ENCODE data around the gene TMEM132A. TPM values are rescaled to one million over a fixed set of nuclear protein-coding genes. Genes with fewer than 3 reads are reported as not detected.

TMEM132A gene
- total RNA-seq, 8 experiments from 2014 or later = 16.4 to 180 (median 81.4) TPM

GRCh38 chr11:60910281-60910687, 14.0 kb upstream of the TMEM132A start:
- no peak overlapping the region for H3K27ac ChIP-seq
- H3K4me1 ChIP-seq (replicated peaks in 1 of 2) = peaks cover 9 to 12% of the 10 kb centered on the region in 2 donors
- in situ Hi-C loops (cut with MboI; ENCODE audit: low pct_unique_long_range_greater_than_20kb in 2 of 9, low sequenced_read_pairs in 9 of 9, unreplicated experiment in 9 of 9) = loop anchor here in 2 of 9 experiments (10.0 kb wide), 1 partner anchor 215 kb away; no protein-coding TSS in a partner anchor
- ATAC-seq (replicated peaks in 6 of 8) = no peak
- WGBS, 10 experiments = 0 to 100% (median 70%) methylated on average over 1 to 3 of the region's 3 CpGs; no CpG with 5 or more reads in 4 of the 10 experiments
- no peak overlapping the region for H3K4me3 ChIP-seq

GRCh38 chr11:60910711-60911380, 13.4 kb upstream of the TMEM132A start:
- no peak for ATAC-seq (replicated peaks in 6 of 8)
- WGBS, 10 experiments = 32 to 100% (median 62%) methylated on average over 1 to 5 of the region's 5 CpGs; no CpG with 5 or more reads in 1 of the 10 experiments
- Histone ChIP-seq H3K4me3 (no peak overlapping the region), H3K27ac (no peak overlapping the region), H3K4me1 (replicated peaks in 1 of 2) (peaks cover 14 to 15% of the 10 kb centered on the region in 2 donors)
- in situ Hi-C loops (cut with MboI; ENCODE audit: low pct_unique_long_range_greater_than_20kb in 2 of 9, low sequenced_read_pairs in 9 of 9, unreplicated experiment in 9 of 9) = loop anchor here in 2 of 9 experiments (10.0 kb wide), 1 partner anchor 214 kb away; no protein-coding TSS in a partner anchor

DNA sequence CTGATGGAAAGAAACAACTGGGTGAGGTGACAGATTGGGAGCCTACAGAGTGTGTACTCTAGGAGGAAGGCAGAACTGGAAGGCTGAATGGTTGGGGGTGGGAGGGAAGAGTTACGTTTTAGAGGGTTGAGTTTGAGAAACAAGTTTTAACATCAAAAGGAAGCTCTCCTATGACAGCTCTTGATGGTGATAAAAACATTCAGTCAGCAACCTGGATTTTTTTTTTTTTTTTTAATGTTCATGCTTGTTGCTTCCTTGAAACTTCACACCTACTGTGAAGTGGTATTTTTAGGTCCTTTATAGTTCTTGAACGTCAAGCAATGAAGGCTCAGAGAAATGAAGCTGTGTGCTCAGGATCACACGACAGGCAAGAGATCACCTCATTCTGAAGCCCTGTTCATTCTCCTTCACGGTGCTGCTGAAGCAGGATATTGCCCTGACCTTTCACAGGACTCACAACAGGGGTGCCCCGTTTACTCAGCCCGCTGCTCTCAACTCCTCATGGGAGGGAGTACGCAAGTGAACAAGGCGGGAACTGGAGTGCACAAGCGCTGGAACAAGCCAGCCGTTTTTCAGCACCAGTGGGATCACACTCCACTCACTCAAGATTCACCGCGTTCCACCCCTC, 11.9 kb upstream of the TMEM132A start:
- Histone ChIP-seq H3K27ac (no peak overlapping the region), H3K4me3 (no peak overlapping the region), H3K4me1 (replicated peaks in 1 of 2) (peaks cover 15% of the 10 kb centered on the region in 2 donors)
- in situ Hi-C loops (cut with MboI; ENCODE audit: low pct_unique_long_range_greater_than_20kb in 2 of 9, low sequenced_read_pairs in 9 of 9, unreplicated experiment in 9 of 9) = loop anchor here in 2 of 9 experiments (10.0 kb wide), 1 partner anchor 212 kb away; no protein-coding TSS in a partner anchor
- no peak for ATAC-seq (replicated peaks in 6 of 8)
- 13 to 84% (median 66%) methylated on average over 1 to 11 of the region's 12 CpGs for WGBS, 10 experiments

GRCh38 chr11:60912851-60913528, 11.3 kb upstream of the TMEM132A start:
- in situ Hi-C loops (cut with MboI; ENCODE audit: low pct_unique_long_range_greater_than_20kb in 2 of 9, low sequenced_read_pairs in 9 of 9, unreplicated experiment in 9 of 9) = loop anchor here in 2 of 9 experiments (10.0 kb wide), 1 partner anchor 212 kb away; no protein-coding TSS in a partner anchor
- Histone ChIP-seq H3K27ac (peak overlapping the region; percentile 94 to 98), H3K4me3 (peak overlapping the region in 4 of 5 donors; percentile 46 to 70 (median 59)), H3K4me1 (replicated peaks in 1 of 2) (peaks cover 15% of the 10 kb centered on the region in 2 donors)
- no peak for ATAC-seq (replicated peaks in 6 of 8)
- WGBS, 10 experiments = 56 to 100% (median 84%) methylated on average over 2 to 14 of the region's 22 CpGs; no CpG with 5 or more reads in 3 of the 10 experiments

GRCh38 chr11:60913793-60914632, 10.2 kb upstream of the TMEM132A start, which contains the start of gene TMEM109:
TSS of gene TMEM109 (plus strand) at chr11:60914158. CDS start at chr11:60919694, 5,536 bp downstream.
- in situ Hi-C loops (cut with MboI; ENCODE audit: low pct_unique_long_range_greater_than_20kb in 2 of 9, low sequenced_read_pairs in 9 of 9, unreplicated experiment in 9 of 9) = loop anchor here in 2 of 9 experiments (10.0 kb wide), 1 partner anchor 211 kb away; no protein-coding TSS in a partner anchor
- H3K4me3 ChIP-seq = peak within 1 kb of the TSS; percentile 46 to 70 (median 62)
- peak within 1 kb of the TSS; percentile 94 to 98 for H3K27ac ChIP-seq
- peaks cover 15% of the 10 kb centered on the region in 2 donors for H3K4me1 ChIP-seq (replicated peaks in 1 of 2)
- WGBS, 10 experiments = 0 to 6% (median 0%) methylated on average over 1 to 21 of the region's 70 CpGs; no CpG with 5 or more reads in 1 of the 10 experiments
- ATAC-seq (replicated peaks in 6 of 8) = peak; percentile 69 to 87 (median 80)

DNA sequence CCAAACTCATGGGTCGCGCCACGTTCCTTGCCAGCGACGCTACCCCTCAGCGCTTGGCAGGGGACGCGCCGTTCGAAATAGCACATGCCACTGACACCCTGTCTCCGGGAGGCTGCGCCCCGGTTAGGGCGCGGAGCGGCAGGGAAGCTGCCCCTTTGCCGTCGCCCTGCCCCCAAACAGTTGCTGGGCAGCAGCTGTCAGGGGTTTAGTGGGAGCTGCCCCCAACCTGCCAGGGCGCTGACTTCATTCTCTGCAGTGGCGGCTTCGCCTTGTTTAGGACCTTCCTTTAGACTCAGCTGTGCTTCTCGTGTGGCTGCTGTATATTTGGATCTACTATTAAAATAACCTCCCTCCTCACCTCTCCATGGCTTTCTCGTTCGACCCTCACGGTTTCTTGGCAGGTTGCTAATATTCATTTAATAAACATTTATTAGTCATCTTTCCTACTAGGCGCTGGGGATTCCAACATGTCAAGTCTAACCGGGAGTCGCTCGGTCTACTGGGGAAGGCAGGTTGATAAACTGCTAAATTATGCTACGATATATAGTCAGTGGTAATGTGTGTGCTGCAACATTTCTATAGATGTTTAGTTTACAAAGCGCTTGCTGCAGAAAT, 9.5 kb upstream of the TMEM132A start:
- in situ Hi-C loops (cut with MboI; ENCODE audit: low pct_unique_long_range_greater_than_20kb in 2 of 9, low sequenced_read_pairs in 9 of 9, unreplicated experiment in 9 of 9) = loop anchor here in 2 of 9 experiments (10.0 kb wide), 1 partner anchor 210 kb away; no protein-coding TSS in a partner anchor
- peak overlapping the region; percentile 46 to 70 (median 62) for H3K4me3 ChIP-seq
- ATAC-seq (replicated peaks in 6 of 8) = peak; percentile 4 to 47 (median 31)
- 0 to 4% (median 0%) methylated on average over 1 to 17 of the region's 31 CpGs; no CpG with 5 or more reads in 4 of the 10 experiments for WGBS, 10 experiments
- H3K4me1 ChIP-seq (replicated peaks in 1 of 2) = peaks cover 15% of the 10 kb centered on the region in 2 donors
- no peak overlapping the region for H3K27ac ChIP-seq

DNA sequence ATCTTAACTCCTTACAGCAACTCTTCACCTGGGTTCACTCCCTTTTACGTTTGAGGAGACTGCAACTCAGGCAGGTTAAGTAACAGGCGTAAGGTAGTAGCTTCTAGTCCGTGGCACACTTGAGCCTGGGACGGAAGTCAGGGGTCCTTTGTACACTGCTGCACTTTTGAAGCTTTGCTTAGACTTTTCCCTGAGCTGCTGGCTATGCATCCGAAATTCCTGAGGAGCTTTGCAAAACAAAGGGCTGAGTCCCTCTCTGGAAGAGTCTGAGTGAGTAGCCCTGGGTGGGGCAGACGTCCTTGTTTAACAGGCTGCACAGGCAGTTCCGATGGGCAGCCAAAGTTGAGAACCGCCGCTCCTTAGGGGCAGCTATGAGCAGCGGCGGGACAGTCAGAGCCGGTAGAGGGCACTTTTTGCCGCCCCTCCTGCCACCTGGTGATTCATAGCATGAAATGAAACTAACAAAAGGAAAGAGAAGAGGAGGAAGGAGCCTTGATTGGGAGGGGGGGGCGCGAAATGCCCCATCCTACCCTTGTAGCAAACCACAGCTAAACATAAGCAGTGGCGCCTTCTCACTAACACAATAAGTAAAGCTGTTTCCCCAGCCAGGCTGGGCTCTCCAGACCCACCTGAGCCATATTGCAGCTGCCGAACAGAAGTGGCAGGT, 8.9 kb upstream of the TMEM132A start:
- Histone ChIP-seq H3K4me1 (replicated peaks in 1 of 2) (peaks cover 15% of the 10 kb centered on the region in 2 donors), H3K4me3 (peak overlapping the region; percentile 46 to 70 (median 62)), H3K27ac (no peak overlapping the region)
- ATAC-seq (replicated peaks in 6 of 8) = peak; percentile 19 to 63 (median 48)
- WGBS, 10 experiments = 0 to 20% (median 7%) methylated on average over 1 to 8 of the region's 17 CpGs; no CpG with 5 or more reads in 2 of the 10 experiments
- in situ Hi-C loops (cut with MboI; ENCODE audit: low pct_unique_long_range_greater_than_20kb in 2 of 9, low sequenced_read_pairs in 9 of 9, unreplicated experiment in 9 of 9) = loop anchor here in 2 of 9 experiments (10.0 kb wide), 1 partner anchor 209 kb away; no protein-coding TSS in a partner anchor

DNA sequence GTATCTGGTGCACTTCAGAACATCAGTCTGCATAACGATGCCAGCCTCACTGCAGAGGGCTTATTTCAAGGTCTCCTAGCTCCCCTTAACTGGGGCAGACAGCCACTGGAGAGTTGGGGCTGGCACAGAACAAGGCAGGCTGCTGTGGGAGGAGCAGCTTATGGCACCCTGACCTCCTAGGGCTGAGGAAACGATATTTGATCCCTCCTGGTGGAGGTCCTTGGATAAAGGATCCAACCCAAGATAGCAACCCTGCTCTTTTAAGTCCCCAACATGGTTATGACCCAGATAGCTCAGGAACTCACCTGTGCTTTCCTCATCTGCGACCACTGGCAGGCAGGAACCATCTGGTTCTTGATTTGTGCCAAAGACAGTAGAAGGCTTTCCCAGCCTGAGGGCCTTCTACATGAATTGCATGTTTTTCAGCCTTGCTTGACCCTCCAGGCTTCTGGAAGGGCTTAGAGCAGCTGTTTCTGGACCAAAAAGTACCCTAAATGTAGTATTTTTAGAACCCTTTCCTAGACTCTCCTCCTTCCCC, 7.5 kb upstream of the TMEM132A start:
- H3K27ac ChIP-seq = no peak overlapping the region
- no peak overlapping the region for H3K4me3 ChIP-seq
- in situ Hi-C loops (cut with MboI; ENCODE audit: low pct_unique_long_range_greater_than_20kb in 2 of 9, low sequenced_read_pairs in 9 of 9, unreplicated experiment in 9 of 9) = loop anchor here in 2 of 9 experiments (10.0 kb wide), 1 partner anchor 208 kb away; no protein-coding TSS in a partner anchor
- peaks cover 15% of the 10 kb centered on the region in 2 donors for H3K4me1 ChIP-seq (replicated peaks in 1 of 2)
- ATAC-seq (replicated peaks in 6 of 8) = no peak
- 78 to 100% (median 86%) methylated on average over 1 to 2 of the region's 3 CpGs; no CpG with 5 or more reads in 5 of the 10 experiments for WGBS, 10 experiments

DNA sequence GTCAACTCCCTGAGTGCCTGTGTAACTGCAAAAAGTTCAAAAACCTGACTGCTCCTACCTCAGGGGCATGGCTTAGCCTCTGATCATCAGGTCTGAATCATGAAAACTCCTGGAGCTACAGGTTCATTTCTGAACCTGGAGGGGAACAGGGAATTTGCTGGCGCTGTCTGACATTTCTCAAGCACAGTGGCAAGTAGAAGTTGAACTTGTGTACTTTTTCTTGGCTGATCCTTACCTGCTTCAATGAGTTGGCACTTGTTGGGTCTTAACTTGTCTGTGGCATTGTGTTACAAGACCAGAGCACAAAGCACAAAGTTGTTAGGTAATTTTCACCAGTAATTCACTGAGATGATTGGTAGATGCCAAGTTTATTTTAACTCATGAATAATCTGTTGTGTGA, 7.0 kb upstream of the TMEM132A start:
- 86 to 100% (median 100%) methylated on average over 1 of the region's 1 CpG; no CpG with 5 or more reads in 4 of the 10 experiments for WGBS, 10 experiments
- in situ Hi-C loops (cut with MboI; ENCODE audit: low pct_unique_long_range_greater_than_20kb in 2 of 9, low sequenced_read_pairs in 9 of 9, unreplicated experiment in 9 of 9) = loop anchor here in 2 of 9 experiments (10.0 kb wide), 1 partner anchor 208 kb away; no protein-coding TSS in a partner anchor

GRCh38 chr11:60918251-60918938, 5.9 kb upstream of the TMEM132A start:
- Histone ChIP-seq H3K4me3 (no peak overlapping the region), H3K4me1 (replicated peaks in 1 of 2) (peaks cover 5 to 10% of the 10 kb centered on the region in 2 donors), H3K27ac (no peak overlapping the region)
- 65 to 100% (median 95%) methylated on average over 2 to 4 of the region's 4 CpGs; no CpG with 5 or more reads in 3 of the 10 experiments for WGBS, 10 experiments
- peak in 1 of 8 experiments; percentile 1 for ATAC-seq (replicated peaks in 6 of 8)
- in situ Hi-C loops (cut with MboI; ENCODE audit: low pct_unique_long_range_greater_than_20kb in 2 of 9, low sequenced_read_pairs in 9 of 9, unreplicated experiment in 9 of 9) = loop anchor here in 2 of 9 experiments (10.0 kb wide), 1 partner anchor 206 kb away; no protein-coding TSS in a partner anchor

More for the DNA sequence above, 7.0 kb upstream of the TMEM132A start:
- Histone ChIP-seq H3K4me3 (no peak overlapping the region), H3K4me1 (replicated peaks in 1 of 2) (peaks cover 15% of the 10 kb centered on the region in 2 donors), H3K27ac (no peak overlapping the region)
- no peak for ATAC-seq (replicated peaks in 6 of 8)
